Duodenal mucosa (tissue), 2 donors: Measurements from ENCODE around the gene VPS13C.

Experiments
- H3K27ac ChIP-seq: one replicate; pipeline ENCODE4 v1.7.0; 2013; ENCODE audit warnings: low read depth, low read length
- H3K27me3 ChIP-seq, 2 donors: one replicate each; pipeline ENCODE4 v1.7.0; 2013; ENCODE audit warnings: low read length in 2 of 2, control low read depth in 1 of 2; ENCODE audit not compliant: insufficient read depth in 2 of 2, control insufficient read depth in 1 of 2
- H3K36me3 ChIP-seq, 2 donors: one replicate each; pipeline ENCODE4 v1.7.0; 2013; ENCODE audit warnings: low read length in 2 of 2, control low read depth in 1 of 2; ENCODE audit not compliant: insufficient read depth in 2 of 2, control insufficient read depth in 1 of 2
- H3K4me1 ChIP-seq, 2 donors: one replicate each; pipeline ENCODE4 v1.7.0; 2013; ENCODE audit warnings: low read length in 2 of 2, control low read depth in 1 of 2; ENCODE audit not compliant: insufficient read depth in 2 of 2, control insufficient read depth in 1 of 2
- H3K4me3 ChIP-seq, 2 donors: one replicate each; pipeline ENCODE4 v1.7.0; 2013; ENCODE audit warnings: low read length in 2 of 2, low read depth in 1 of 2
- H3K9ac ChIP-seq, 2 donors: one replicate each; pipeline ENCODE4 v1.7.0; 2013; ENCODE audit warnings: low read length in 2 of 2, low read depth in 1 of 2
- H3K9me3 ChIP-seq, 2 donors: one replicate each; pipeline ENCODE4 v1.7.0; 2013; ENCODE audit warnings: low read length in 2 of 2, control low read depth in 1 of 2; ENCODE audit not compliant: control insufficient read depth in 1 of 2

VPS13C gene

GRCh38 chr15:61841466-61841865, 218.8 kb downstream of the VPS13C start:
- no peaks in the 10 kb centered on the region for H3K27me3 ChIP-seq
- H3K27ac ChIP-seq = no peak overlapping the region
- no peaks in the 10 kb centered on the region for H3K4me1 ChIP-seq
- no peaks in the 10 kb centered on the region for H3K36me3 ChIP-seq
- H3K9ac ChIP-seq = no peak overlapping the region
- H3K4me3 ChIP-seq = no peak overlapping the region
- H3K9me3 ChIP-seq = no peaks in the 10 kb centered on the region

- Histone ChIP-seq H3K9ac (no peak overlapping the region), H3K36me3 (no peaks in the 10 kb centered on the region), H3K4me3 (no peak overlapping the region), H3K9me3 (no peaks in the 10 kb centered on the region), H3K27me3 (peaks cover 0 to under 1% of the 10 kb centered on the region in 2 donors), H3K27ac (no peak overlapping the region), H3K4me1 (no peaks in the 10 kb centered on the region)
These were observed 220.2 kb downstream of the VPS13C start for GRCh38 chr15:61840090-61840489.

GRCh38 chr15:61839546-61839945, 220.7 kb downstream of the VPS13C start:
- no peaks in the 10 kb centered on the region for H3K9me3 ChIP-seq
- no peaks in the 10 kb centered on the region for H3K36me3 ChIP-seq
- H3K4me1 ChIP-seq = no peaks in the 10 kb centered on the region
- no peak overlapping the region for H3K4me3 ChIP-seq
- peaks cover 0 to 6% of the 10 kb centered on the region in 2 donors for H3K27me3 ChIP-seq
- no peak overlapping the region for H3K9ac ChIP-seq
- H3K27ac ChIP-seq = no peak overlapping the region

- no peaks in the 10 kb centered on the region for H3K36me3 ChIP-seq
- H3K27ac ChIP-seq = no peak overlapping the region
- H3K27me3 ChIP-seq = peaks cover 0 to 9% of the 10 kb centered on the region in 2 donors
- no peaks in the 10 kb centered on the region for H3K9me3 ChIP-seq
- H3K4me3 ChIP-seq = no peak overlapping the region
- H3K9ac ChIP-seq = no peak overlapping the region
- H3K4me1 ChIP-seq = no peaks in the 10 kb centered on the region
These were observed 224.6 kb downstream of the VPS13C start for GRCh38 chr15:61835496-61836106.

- no peak overlapping the region for H3K9ac ChIP-seq
These were observed 225.2 kb downstream of the VPS13C start for GRCh38 chr15:61835029-61835428.

GRCh38 chr15:61834076-61834697, 226.1 kb downstream of the VPS13C start:
- H3K9ac ChIP-seq = no peak overlapping the region
- no peaks in the 10 kb centered on the region for H3K9me3 ChIP-seq
- no peaks in the 10 kb centered on the region for H3K4me1 ChIP-seq
- H3K36me3 ChIP-seq = no peaks in the 10 kb centered on the region
- no peak overlapping the region for H3K4me3 ChIP-seq
- peaks cover 0 to 9% of the 10 kb centered on the region in 2 donors for H3K27me3 ChIP-seq
- H3K27ac ChIP-seq = no peak overlapping the region

More at GRCh38 chr15:61835029-61835428, 225.2 kb downstream of the VPS13C start:
- peaks cover 0 to 9% of the 10 kb centered on the region in 2 donors for H3K27me3 ChIP-seq
- H3K36me3 ChIP-seq = no peaks in the 10 kb centered on the region
- H3K4me3 ChIP-seq = no peak overlapping the region
- no peak overlapping the region for H3K27ac ChIP-seq
- no peaks in the 10 kb centered on the region for H3K9me3 ChIP-seq
- no peaks in the 10 kb centered on the region for H3K4me1 ChIP-seq

GRCh38 chr15:61832223-61832622, 228.0 kb downstream of the VPS13C start:
- no peaks in the 10 kb centered on the region for H3K9me3 ChIP-seq
- no peak overlapping the region for H3K9ac ChIP-seq
- H3K27ac ChIP-seq = no peak overlapping the region
- H3K36me3 ChIP-seq = no peaks in the 10 kb centered on the region
- H3K27me3 ChIP-seq = peaks cover 0 to 9% of the 10 kb centered on the region in 2 donors
- no peak overlapping the region for H3K4me3 ChIP-seq
- H3K4me1 ChIP-seq = no peaks in the 10 kb centered on the region

GRCh38 chr15:61831505-61831921, 228.7 kb downstream of the VPS13C start:
- Histone ChIP-seq H3K4me1 (no peaks in the 10 kb centered on the region), H3K36me3 (no peaks in the 10 kb centered on the region), H3K27ac (no peak overlapping the region), H3K9ac (no peak overlapping the region), H3K27me3 (peaks cover 0 to 9% of the 10 kb centered on the region in 2 donors), H3K4me3 (no peak overlapping the region), H3K9me3 (no peaks in the 10 kb centered on the region)

GRCh38 chr15:61830536-61831330, 229.5 kb downstream of the VPS13C start:
- H3K27ac ChIP-seq = no peak overlapping the region
- H3K4me3 ChIP-seq = no peak overlapping the region
- no peak overlapping the region for H3K9ac ChIP-seq
- H3K4me1 ChIP-seq = no peaks in the 10 kb centered on the region
- no peaks in the 10 kb centered on the region for H3K36me3 ChIP-seq
- H3K9me3 ChIP-seq = no peaks in the 10 kb centered on the region
- H3K27me3 ChIP-seq = peaks cover 0 to 9% of the 10 kb centered on the region in 2 donors

GRCh38 chr15:61829514-61829889, 230.7 kb downstream of the VPS13C start:
- Histone ChIP-seq H3K9me3 (no peaks in the 10 kb centered on the region), H3K36me3 (no peaks in the 10 kb centered on the region), H3K27ac (no peak overlapping the region), H3K4me1 (no peaks in the 10 kb centered on the region), H3K27me3 (peaks cover 2% of the 10 kb centered on the region in 2 donors), H3K4me3 (no peak overlapping the region), H3K9ac (no peak overlapping the region)
